ENCODE measurements around the gene MAEA. TPM values are rescaled to one million over a fixed set of nuclear protein-coding genes. Genes with fewer than 3 reads are reported as not detected.
"Not testable (repeated sequence)": the region's sequence is repeated elsewhere in the genome, so short reads cannot be mapped to it uniquely, and the experiment has no call there.

MAEA gene
- total RNA-seq, 1 donor from 2014 or later: 63.2 TPM

DNA sequence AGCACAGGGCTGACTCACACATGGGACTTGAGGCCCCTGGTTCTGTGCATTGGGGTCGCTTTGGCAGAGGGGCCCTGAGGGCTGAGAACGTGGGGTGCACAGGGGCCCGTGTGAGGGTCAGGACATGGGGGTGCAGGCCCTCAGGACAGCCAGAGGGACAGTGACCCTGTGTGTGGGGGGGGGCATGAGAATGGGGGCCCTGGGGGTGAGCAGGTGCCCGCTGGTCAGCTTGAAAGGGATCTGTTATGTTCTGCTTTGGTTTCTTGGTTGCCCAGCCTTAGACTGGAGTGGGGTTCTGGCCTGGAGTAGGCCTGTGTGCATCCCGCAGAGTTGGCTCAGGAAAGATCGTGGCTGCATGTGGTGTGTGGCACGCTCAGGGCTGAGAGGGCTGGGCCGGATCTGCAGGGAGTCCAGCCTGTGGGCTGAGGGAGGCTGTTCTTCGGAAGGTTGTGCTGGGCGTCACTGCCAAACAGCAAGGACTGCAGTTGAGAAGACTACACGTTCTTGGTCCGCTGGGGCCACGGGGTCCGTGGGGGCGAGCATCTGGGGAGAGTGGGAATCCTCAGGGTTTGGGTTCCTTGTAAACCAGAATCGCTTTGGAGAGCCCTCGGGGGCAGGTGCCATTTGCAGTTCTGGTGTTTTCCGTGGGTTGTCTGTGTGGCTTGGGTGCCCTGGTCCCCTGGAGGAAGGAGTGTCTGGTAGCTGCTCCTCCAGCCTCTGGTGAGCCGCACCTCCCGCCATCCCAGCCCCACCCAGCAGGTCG lies 42.1 kb downstream of the MAEA start:
- H3K36me3 ChIP-seq: peaks cover 39% of the 10 kb centered on the region
- no peaks in the 10 kb centered on the region for H3K4me1 ChIP-seq
- no peak for DNase-seq
- H3K4me3 ChIP-seq: no peak overlapping the region
- ATAC-seq: no peak
- H3K27ac ChIP-seq: no peak overlapping the region
- intact Hi-C loops (cut with DNase I): no loop called here
- no peaks in the 10 kb centered on the region for H3K27me3 ChIP-seq
- TF ChIP-seq, protein P1, sequence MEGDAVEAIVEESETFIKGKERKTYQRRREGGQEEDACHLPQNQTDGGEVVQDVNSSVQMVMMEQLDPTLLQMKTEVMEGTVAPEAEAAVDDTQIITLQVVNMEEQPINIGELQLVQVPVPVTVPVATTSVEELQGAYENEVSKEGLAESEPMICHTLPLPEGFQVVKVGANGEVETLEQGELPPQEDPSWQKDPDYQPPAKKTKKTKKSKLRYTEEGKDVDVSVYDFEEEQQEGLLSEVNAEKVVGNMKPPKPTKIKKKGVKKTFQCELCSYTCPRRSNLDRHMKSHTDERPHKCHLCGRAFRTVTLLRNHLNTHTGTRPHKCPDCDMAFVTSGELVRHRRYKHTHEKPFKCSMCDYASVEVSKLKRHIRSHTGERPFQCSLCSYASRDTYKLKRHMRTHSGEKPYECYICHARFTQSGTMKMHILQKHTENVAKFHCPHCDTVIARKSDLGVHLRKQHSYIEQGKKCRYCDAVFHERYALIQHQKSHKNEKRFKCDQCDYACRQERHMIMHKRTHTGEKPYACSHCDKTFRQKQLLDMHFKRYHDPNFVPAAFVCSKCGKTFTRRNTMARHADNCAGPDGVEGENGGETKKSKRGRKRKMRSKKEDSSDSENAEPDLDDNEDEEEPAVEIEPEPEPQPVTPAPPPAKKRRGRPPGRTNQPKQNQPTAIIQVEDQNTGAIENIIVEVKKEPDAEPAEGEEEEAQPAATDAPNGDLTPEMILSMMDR (IDR thresholded peaks at IDR 0.05): no peak
- no peaks in the 10 kb centered on the region for H3K9me3 ChIP-seq

DNA sequence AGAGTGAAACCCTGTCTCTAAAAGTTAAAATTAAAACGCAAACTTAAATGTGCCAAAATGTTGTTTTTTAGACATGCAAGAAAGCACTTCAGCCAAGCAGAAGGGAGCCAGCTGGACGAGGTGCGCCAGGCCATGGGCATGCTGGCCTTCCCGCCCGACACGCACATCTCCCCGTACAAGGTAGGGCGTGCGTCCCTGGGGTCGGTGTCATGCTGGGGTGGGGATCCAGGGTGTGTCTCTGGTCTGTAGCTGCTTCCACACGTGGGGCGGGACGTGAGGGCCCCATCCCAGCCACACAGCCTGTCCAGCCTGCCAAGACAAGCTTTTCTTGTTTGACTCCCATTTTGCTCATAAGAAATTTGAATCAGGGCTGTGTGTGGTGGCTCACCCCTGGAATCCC lies 43.0 kb downstream of the MAEA start:
- Histone ChIP-seq H3K27me3 (no peaks in the 10 kb centered on the region), H3K4me3 (no peak overlapping the region), H3K9me3 (no peaks in the 10 kb centered on the region), H3K4me1 (no peaks in the 10 kb centered on the region), H3K27ac (no peak overlapping the region), H3K36me3 (peaks cover 39% of the 10 kb centered on the region)
- DNase-seq (no peak), ATAC-seq (no peak)
- intact Hi-C loops (cut with DNase I): no loop called here
- TF ChIP-seq, protein P1 (IDR thresholded peaks at IDR 0.05): no peak

DNA sequence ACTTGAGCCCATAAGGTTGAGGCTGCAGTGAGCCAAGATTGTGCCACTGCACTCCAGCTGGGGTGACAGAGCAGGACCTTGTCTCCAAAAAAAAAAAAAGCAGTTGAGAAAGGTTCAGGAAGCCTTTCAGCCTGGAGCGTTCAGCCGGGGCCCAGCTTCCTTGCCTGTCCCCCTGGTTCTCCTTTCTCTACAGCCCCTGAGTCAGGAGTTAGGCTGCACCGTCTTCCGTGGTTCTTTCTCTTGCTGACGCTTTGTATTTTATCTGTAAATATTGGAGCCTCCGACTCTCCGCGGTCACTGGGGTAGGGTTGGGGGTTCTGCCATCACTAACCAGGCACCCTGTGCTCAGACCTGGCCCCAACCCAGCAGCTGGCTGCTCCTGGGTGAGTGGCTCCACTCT lies 43.6 kb downstream of the MAEA start:
- Histone ChIP-seq H3K27ac (no peak overlapping the region), H3K9me3 (no peaks in the 10 kb centered on the region), H3K4me3 (no peak overlapping the region), H3K27me3 (no peaks in the 10 kb centered on the region), H3K4me1 (no peaks in the 10 kb centered on the region), H3K36me3 (peaks cover 39% of the 10 kb centered on the region)
- no peak for DNase-seq
- ATAC-seq: peak; percentile 6
- intact Hi-C loops (cut with DNase I): no loop called here
- TF ChIP-seq, protein P1 (IDR thresholded peaks at IDR 0.05): no peak

DNA sequence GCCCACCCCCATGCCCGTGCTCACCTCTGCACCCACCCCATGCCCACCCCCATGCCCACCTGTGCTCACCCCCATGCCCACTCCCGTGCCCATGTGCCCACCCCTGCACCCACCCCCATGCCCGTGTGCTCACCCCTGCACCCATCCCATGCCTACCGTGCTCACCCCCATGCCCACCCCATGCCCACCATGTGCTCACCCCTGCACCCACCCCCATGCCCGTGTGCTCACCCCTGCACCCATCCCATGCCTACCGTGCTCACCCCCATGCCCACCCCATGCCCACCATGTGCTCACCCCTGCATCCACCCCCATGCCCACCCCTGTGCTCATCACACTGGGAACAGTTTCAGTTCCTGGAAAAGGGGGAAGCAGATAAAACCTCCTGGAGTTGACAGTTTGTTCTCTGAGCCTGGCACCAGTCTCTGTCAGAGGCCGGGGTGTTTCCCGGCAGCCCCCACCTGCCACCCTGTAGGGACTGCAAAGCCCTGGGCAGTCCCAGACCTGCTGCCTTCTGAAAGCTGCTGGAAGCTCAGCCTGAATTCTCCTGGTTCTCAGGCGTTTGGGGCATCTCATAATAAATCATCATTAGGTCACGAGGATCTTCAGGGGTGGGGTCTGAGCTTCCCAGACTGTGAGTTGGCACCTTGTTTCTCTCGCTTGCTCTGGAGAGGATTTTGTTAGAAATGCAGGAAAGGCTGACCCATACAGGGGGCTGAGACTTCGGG lies 44.3 kb downstream of the MAEA start:
- ATAC-seq; DNase-seq; H3K4me1 ChIP-seq; H3K27ac ChIP-seq; H3K4me3 ChIP-seq; intact Hi-C loops (cut with DNase I); H3K9me3 ChIP-seq; H3K27me3 ChIP-seq: not testable (repeated sequence)
- peaks cover 39% of the 10 kb centered on the region for H3K36me3 ChIP-seq

DNA sequence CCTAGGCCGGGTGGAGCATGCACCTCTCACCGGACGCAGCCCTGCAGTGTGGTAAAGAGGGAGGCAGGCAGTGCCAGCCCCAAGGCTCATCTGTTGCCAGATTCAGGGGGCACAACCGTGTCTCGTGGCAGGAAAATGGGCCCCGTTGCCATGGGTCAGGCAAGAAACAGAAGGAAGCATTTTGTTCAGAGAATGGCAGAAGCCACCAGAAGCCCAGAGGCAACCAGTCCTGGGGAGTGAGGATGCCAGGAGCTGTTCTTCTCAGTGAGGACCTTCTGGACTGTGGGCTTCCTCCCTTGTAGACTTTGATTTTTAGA lies 44.8 kb downstream of the MAEA start:
- TF ChIP-seq, protein P1 (IDR thresholded peaks at IDR 0.05): no peak
- Histone ChIP-seq H3K4me3 (no peak overlapping the region), H3K4me1 (no peaks in the 10 kb centered on the region), H3K36me3 (peaks cover 45% of the 10 kb centered on the region), H3K27ac (no peak overlapping the region), H3K9me3 (no peaks in the 10 kb centered on the region), H3K27me3 (no peaks in the 10 kb centered on the region)
- intact Hi-C loops (cut with DNase I): no loop called here
- DNase-seq: no peak
- ATAC-seq: no peak

DNA sequence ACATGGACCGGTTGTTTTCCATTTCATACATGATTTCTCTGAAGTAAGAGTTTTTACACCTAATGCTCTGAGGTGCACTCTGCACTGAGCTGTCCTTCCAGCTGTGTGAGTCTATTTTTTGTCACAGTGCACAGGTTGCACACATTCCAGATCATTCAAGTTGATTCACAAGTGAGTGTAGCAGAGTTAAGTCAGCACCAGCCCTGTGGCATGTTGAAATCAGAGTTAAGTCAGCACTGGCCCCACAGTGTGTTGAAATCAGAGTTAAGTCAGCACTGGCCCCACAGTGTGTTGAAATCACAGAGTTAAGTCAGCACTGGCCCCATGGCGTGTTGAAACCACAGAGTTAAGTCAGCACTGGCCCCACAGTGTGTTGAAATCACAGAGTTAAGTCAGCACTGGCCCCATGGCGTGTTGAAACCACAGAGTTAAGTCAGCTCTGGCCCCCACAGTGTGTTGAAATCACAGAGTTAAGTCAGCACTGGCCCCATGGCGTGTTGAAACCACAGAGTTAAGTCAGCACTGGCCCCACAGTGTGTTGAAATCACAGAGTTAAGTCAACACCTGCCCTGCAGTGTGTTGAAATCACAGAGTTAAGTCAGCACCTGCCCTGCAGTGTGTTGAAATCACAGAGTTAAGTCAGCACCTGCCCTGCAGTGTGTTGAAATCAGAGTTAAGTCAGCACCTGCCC lies 45.6 kb downstream of the MAEA start:
- H3K4me1 ChIP-seq; H3K4me3 ChIP-seq; H3K9me3 ChIP-seq; intact Hi-C loops (cut with DNase I); H3K27me3 ChIP-seq; DNase-seq; ATAC-seq; H3K27ac ChIP-seq: not testable (repeated sequence)
- peaks cover 53% of the 10 kb centered on the region for H3K36me3 ChIP-seq

Measured in upper lobe of right lung (tissue), 1 donor.